ENCODE data around the gene PC. TPM values are rescaled to one million over a fixed set of nuclear protein-coding genes. Genes with fewer than 3 reads are reported as not detected.

The PC gene
- total and polyA plus RNA-seq, 2 donors (not counting 3 experiments of a cell fraction or from before 2014, with no cell fraction given): 5.5 to 17.5 TPM

GRCh38 chr11:66999555-66999954 is 41.4 kb upstream of the PC start:
- CTCF ChIA-PET: no interaction called here
- POLR2A ChIA-PET: no interaction called here
- no peak for DNase-seq (ENCODE audit: low read depth, low spot score)

More at GRCh38 chr11:66999555-66999954, 41.4 kb upstream of the PC start:
- Histone ChIP-seq H3K9ac (replicated peaks; ENCODE audit: extremely low read depth, insufficient read depth, low read length) (no peak overlapping the region), H3K4me3 (replicated peaks in 1 of 3; ENCODE audit: insufficient read depth in 1 of 3, low read depth in 1 of 3, low read length in 3 of 3) (no peak overlapping the region), H3K4me2 (ENCODE audit: insufficient read depth, low read length) (no peak overlapping the region), H3K27me3 (ENCODE audit: control insufficient read depth in 2 of 2, insufficient read depth in 2 of 2, low read length in 2 of 2) (peaks cover 0 to 2% of the 10 kb centered on the region in 2 experiments), H3K9me1 (replicated peaks; ENCODE audit: control insufficient read depth, extremely low read depth, insufficient read depth, low read length) (no peaks in the 10 kb centered on the region), H3K79me2 (ENCODE audit: control insufficient read depth, insufficient read depth, low read length) (no peaks in the 10 kb centered on the region), H3K9me3 (replicated peaks; ENCODE audit: control insufficient read depth, insufficient read depth, low read length) (no peaks in the 10 kb centered on the region), H3K36me3 (ENCODE audit: control insufficient read depth in 2 of 2, extremely low read depth in 1 of 2, insufficient read depth in 2 of 2, low read length in 2 of 2) (no peaks in the 10 kb centered on the region), H2AFZ (ENCODE audit: low read depth, low read length) (no peak overlapping the region), H3K4me1 (ENCODE audit: control insufficient read depth, extremely low read depth, insufficient read depth, low read length) (no peaks in the 10 kb centered on the region), H3K27ac (ENCODE audit: insufficient read depth, low read depth, low read length) (no peak overlapping the region), H4K20me1 (replicated peaks; ENCODE audit: control insufficient read depth, extremely low read depth, insufficient read depth, low read length) (no peaks in the 10 kb centered on the region)
- FAIRE-seq: no peak
- dilution Hi-C loops (cut with MboI; ENCODE audit: extremely low pct_ligation_motif_present, low sequenced_read_pairs) (no loop called here), intact Hi-C loops (cut with micrococcal nuclease) (no loop called here)
- no TSS peak for BruUV-seq (replicated peaks)
- TF ChIP-seq GATA2 (IDR thresholded peaks at IDR 0.05; ENCODE audit: insufficient read depth, insufficient read length, low read depth, low read length) (no peak), EZH2 (IDR thresholded peaks at IDR 0.05; ENCODE audit: borderline replicate concordance, low read depth, low read length, severe bottlenecking) (no peak), POLR2AphosphoS5 (IDR thresholded peaks at IDR 0.05; ENCODE audit: insufficient read depth, low read depth, low read length) (no peak), MAX (IDR thresholded peaks at IDR 0.05; ENCODE audit: insufficient read depth, insufficient read length) (no peak), JUN (IDR thresholded peaks at IDR 0.05; ENCODE audit: borderline replicate concordance, insufficient read depth, insufficient read length, low read depth) (no peak), MYC (IDR thresholded peaks at IDR 0.05; ENCODE audit: low read depth, low read length) (no peak), POLR2A (IDR thresholded peaks at IDR 0.05; ENCODE audit: low read depth, low read length) (no peak), FOS (IDR thresholded peaks at IDR 0.05; ENCODE audit: borderline replicate concordance, insufficient read depth, low read length) (no peak), CTCF (IDR thresholded peaks at IDR 0.05; ENCODE audit: extremely low read depth in 1 of 2, insufficient read depth in 1 of 2, low read depth in 1 of 2, low read length in 2 of 2) (no peak)

All from endothelial cell of umbilical vein (primary cell).